ENCODE data around the gene ATP1B4.
A peak's percentile ranks its signal among the peaks of the same experiment; 100 is the strongest.
"Not testable (repeated sequence)": the region's sequence is repeated elsewhere in the genome, so short reads cannot be mapped to it uniquely, and the experiment has no call there.

The ATP1B4 gene

DNA sequence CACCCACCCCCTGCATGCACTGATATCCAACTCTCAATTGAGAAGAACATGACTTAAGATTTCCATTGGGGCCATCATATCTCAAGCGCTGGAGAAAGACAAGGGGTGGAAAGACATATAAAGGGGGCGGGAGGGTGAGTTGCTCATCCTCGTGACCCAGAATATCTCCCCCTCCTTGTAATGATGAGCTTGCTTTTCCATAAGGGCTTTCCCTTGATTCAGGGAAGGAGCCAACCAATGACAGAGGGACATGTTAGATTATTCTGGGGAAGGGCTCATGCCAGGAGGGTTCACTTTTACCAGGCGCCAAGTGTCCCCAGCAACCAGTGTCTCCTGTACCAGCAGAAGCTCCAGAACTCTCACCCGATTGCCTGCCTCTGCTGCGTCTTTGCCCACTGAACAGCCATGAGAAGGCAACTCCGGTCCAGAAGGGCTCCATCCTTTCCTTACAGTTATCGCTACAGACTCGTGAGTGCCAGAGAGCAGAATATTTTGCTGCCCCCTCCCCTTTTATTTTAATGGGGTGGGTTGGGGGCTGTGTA is at the start of gene ATP1B4:
Gene ATP1B4, plus strand, starts transcription at position 326 of the 542 bp plus-strand sequence. Its CDS starts 80 bp downstream, at position 406.
- DNase-seq (ENCODE audit: low read depth in 2 of 2), result no peak

DNA sequence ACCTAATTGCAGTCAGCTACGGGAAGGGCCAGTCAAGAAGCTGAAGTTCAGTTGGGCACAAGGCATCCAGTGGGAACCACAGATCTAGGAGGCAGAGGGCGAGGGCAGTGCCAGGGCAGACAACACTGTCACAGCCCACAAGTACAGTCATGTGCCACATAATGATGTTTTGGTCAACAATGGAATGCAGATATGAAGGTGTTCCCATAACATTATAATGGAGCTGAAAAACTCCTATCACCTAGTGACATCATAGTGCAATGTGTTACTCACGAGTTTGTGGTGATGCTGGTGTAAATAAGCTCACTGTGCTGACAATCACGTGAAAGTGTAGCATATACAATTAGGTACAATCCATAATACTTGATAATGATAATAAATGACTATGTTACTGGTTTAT is 46.1 kb upstream of the ATP1B4 start:
- DNase-seq (ENCODE audit: low read depth in 2 of 2), result no peak

DNA sequence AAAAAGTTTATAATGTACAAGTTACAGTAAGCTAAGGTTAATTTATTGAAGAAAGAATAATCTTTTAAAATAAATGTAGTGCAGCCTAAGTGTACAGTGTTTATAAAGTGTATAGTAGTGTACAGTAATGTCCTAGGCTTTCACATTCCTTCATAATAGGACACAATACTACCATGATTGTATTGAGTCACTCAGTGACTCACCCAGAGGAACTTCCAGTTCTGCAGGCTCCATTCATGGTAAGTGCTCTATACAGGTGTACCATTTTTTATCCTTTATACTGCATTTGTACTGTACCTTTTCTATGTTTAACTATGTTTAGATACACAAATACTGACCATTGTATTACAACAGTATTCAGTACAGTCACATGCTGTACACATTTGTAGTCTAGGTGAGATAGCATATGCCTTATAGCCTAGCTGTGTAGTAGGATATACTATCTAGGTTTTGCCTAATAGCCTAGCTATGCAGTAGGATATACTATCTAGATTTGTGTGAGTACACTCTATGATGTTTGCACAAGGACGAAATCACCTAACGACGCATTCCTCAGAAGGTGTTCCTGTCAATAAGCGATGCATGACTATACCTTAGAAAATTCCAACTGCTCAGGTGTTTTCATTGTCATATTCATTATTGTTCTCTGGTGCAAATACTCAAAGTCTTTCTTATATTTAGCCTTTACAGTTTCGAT is 45.2 kb upstream of the ATP1B4 start:
- DNase-seq (ENCODE audit: low read depth in 2 of 2), result no peak

DNA sequence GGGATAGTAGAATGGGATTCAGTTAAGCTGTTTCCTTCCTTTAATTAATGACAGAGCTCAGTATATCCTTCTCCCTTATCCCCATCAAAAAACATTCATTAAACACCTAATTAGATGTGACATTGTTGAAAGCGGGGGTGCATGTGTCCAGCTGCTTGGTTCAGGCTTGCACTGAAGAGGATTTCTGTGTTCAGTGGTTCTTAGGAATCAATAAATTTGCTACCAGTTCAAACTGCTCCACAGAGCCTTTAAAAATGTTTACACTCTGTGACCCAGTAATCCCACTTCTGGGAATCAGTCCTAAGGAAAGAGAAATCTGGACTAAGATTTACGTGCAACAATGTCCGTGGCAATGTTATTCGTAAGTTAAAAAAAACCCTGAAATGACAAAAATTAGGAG is 43.5 kb upstream of the ATP1B4 start:
- no peak for DNase-seq (ENCODE audit: low read depth in 2 of 2)

DNA sequence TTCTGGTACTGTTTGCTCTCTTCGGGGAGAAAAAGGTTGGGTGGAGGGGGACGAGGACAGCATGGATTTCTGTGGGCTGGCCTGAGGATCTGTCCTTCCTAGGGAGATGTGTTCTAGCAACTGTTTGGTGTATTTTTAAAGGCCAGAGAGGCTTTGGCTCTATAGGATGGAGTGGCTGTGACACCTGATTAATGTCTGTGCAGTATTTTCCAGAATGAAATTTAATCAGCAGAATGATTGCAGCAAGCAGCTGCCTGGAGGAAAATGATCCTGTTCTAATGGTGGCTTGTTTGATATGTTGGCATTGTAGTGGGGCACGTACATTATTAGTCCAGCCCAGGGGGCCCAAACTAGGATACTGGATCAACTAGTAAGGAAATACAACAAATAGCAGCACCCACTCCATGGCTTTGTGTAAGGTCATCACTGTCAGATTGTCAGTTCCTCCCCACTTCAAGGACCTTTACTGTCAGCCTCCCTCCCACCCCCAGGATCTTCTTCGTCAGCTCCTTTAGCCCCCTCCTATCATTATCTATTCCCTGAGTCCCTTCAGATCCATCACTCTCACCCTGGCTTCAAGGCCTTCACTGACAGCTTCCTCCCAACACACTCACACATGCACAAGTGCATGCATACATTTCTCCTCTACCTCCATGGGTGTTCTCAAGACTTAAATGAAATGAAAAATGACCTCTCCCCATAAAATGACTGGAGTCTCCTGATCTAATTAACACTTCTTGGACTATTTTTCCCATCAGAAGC is 40.2 kb upstream of the ATP1B4 start:
- no peak for DNase-seq (ENCODE audit: low read depth in 2 of 2)

DNA sequence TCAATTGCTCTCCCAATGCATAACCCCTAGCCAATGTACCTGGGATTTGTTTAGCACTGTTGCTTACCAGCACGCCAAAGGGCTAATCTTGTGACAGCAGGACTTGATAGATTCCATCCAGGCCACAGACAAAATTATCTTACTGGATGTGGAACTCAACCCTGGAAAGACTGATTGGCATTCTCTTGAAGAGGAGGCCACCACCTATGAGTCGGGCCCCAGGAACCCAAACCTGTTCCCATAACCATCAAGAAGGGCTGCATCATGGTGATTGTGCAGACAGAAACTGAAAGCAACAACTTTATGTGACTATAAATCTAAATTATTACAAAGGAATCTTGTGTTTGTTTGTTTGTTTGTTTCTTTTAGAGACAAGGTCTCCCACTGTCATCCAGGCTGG is 30.8 kb upstream of the ATP1B4 start:
- DNase-seq (ENCODE audit: low read depth in 2 of 2), result no peak

DNA sequence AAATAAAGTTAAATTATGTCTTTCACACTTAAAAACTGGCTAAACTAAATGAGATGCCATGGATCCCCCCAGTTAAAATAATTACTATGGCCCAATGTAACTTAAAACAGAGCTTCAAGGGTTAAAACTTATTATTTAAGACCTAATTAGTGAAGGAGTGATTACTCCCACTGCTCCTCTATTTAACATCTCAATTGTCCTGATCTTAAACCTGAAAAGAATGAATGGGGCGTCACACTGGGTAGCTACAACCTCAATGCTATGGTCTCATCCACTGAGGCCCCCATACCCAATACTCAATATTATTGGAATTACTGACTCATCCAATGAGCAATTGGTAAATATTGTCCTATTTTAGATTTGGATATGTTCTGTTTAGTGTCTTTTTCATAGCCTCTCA is 29.5 kb upstream of the ATP1B4 start:
- no peak for DNase-seq (ENCODE audit: low read depth in 2 of 2)

DNA sequence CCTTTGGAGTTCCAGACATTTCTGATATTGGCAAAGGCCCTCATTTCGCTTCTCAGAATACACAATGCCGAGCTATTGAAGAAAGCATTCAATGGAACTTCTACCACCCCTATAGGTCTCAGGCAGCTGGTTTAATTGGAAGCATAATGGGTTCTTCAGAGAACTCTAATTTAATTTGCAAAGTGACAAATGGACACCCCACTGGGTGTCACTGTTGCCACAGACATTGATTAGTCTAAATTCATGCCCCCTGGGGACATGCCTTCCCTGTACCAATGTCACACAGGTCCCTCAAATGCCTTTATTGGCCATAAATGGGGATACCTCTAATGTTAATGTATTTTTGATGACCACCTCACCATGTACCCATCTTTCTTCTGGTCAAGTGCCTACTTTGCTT is 27.7 kb upstream of the ATP1B4 start:
- no peak for DNase-seq (ENCODE audit: low read depth in 2 of 2)

DNA sequence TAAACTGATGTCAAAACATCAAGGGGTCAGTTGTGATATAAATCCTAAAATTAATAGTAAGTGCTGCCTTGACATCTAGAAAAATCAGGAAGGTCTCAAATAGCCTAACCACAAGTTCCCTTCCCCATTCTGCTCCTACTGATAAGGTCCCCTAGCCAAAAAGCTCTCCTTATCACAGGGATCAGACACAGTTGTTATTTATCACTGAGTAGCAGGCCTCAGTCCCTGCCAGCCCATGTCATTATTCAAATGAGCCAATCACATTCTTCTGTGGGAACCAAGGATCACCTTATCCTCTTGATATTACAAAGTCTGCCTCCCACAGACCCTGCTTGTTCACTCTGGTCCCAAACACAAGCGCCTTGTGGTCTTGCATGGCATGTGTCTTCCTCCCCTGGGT is 27.3 kb upstream of the ATP1B4 start:
- no peak for DNase-seq (ENCODE audit: low read depth in 2 of 2)

DNA sequence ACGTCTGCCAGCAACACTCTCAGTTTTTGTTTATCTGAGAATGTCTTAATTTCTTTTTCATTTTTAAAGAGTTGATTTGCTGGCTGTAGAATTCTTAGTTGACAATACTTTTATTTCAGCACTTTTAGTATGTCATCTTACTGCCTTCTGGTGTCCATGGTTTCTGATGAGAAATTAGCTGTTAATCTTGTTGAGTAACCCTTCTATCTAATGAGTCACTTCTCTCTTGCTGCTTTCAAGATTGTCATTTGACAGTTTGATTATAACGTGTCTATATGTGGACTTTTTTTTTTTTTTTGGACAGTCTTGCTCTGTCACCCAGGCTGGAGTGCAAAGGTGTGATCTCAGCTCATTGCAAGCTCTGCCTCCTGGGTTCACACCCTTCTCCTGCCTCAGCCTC is 26.6 kb upstream of the ATP1B4 start:
- no peak for DNase-seq (ENCODE audit: low read depth in 2 of 2)

DNA sequence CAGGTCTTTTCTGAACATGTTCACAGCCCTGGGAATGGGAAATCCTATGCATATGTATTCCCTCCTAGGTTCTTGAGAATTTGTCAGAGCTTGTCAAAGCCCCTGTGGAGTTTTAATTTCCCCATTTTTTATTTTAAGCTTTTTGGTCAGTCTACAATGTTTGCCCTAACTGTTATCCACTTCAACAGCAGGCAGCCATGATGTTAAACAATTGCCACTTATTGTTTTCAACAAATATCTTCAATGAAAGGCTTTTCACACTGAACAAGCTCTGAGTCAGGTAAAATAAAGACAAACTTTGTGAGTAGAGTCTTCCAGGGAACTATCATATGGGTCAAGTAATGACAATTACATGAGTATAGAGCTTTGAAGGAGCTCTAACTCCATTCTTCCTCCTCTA is 25.0 kb upstream of the ATP1B4 start:
- no peak for DNase-seq (ENCODE audit: low read depth in 2 of 2)

DNA sequence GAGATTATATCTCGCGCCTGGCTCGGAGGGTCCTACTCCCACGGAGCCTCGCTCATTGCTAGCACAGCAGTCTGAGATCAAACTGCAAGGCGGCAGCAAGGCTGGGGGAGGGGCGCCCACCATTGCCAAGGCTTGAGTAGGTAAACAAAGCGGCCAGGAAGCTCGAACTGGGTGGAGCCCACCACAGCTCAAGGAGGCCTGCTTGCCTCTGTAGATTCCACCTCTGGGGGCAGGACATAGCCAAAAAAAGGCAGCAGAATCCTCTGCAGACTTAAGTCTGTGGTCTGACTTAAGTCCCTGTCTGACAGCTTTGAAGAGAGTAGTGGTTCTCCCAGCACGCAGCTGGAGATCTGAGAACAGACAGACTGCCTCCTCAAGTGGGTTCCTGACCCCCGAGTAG is 17.3 kb upstream of the ATP1B4 start:
- not testable (repeated sequence) for DNase-seq (ENCODE audit: low read depth in 2 of 2)

DNA sequence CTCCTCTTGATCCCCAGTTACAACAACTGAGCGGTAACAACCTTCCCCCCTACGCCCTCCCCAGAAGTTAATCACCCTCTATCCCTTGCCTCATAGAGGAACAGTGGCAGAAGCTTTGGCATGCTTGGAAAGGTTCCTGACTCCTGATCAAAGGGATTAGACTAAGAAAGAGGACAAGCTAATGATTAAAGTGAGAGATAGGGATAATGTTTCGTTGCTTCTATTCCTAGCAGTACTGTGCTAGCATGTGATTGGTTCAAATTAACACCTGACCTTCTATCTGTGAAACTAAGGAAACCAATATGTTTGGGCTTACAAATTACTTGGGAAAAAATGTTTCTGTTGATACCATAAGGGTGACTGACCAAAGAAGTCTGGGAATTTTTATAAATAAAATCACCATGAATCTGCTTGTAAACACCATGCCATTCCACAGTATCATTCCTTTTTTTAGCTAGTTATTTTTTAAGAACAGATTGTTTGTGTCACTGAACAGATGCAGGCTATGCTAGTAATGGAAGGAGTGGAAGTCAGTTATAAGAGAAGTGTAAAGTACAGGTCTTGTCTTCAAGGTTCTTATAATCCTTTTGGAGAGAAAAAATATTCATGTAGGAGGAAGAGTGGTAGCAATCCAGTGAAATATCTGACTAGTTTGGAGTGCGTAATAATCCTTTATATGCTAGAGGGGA is 11.3 kb upstream of the ATP1B4 start:
- DNase-seq (ENCODE audit: low read depth in 2 of 2), result no peak

DNA sequence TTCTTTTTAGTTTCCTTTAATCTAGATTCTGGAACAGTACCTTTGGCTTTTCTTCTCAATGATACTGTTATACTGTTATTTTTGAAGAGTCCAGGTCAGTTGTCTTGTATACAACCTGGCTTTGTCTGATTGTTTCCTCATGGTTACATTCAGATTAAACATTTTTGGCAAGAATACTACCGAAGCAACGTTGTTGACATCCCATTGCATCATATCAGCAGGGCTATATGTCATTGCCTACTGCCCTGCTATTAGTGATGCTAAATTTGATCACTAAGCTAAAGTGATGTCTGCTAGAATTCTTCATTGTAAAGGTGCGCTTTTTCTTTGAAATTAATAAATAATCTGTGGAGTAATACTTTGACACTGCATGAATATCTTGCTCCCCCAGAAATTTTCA is 5.8 kb upstream of the ATP1B4 start:
- no peak for DNase-seq (ENCODE audit: low read depth in 2 of 2)

DNA sequence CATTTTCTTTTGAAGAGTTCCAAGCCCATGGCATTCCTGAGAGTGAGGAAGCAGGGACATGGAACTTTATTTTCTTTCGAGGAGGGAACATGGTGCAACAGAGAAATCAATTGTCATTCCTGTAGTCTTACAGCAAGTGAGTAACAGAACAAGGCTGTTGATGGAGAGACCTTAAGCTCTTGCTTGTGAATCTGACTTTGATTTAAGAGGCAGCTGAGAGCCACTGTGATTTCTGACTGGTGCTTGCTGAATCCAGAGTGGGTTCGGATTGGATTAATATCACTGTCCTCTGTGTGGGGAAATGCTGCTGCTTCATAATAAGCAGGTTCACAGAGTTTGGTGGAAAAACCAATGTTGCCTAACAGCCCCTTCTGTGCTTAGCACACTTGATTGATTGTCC is 4.7 kb upstream of the ATP1B4 start:
- no peak for DNase-seq (ENCODE audit: low read depth in 2 of 2)

DNA sequence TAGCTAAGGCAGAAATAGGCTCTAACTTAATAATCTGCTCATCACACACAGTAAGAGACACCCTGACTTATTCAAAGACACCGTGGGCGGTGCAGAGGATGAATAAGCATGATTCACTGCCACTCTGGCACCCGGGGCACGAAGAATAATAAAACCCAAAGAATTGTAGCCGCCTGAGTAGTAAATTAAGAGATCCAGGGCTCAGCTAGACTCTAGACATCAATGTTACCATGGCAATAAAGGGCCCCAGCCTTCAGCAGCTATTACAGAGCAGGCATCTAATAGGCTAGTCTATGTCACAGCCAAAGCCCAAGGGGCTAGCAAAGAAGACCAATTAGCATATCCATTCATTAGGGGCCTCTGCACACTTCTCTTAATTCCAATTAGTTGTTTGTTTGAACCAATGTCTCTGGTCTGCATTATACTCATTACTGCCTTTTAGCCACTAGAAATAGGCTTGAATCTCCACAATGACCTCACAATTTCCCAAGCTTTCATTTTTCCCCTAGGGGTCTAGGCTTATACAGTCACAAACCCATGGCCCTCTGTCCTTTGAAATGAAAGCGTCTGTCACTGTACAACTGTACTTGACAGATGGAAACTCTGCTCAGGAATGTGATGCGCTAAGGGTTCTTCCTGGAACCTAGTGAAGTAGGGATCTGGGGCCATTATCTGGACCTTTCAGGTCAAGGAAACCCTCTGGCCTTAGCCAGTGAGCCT is 3.0 kb upstream of the ATP1B4 start:
- DNase-seq (ENCODE audit: low read depth in 2 of 2), result peak; percentile 26 to 32

DNA sequence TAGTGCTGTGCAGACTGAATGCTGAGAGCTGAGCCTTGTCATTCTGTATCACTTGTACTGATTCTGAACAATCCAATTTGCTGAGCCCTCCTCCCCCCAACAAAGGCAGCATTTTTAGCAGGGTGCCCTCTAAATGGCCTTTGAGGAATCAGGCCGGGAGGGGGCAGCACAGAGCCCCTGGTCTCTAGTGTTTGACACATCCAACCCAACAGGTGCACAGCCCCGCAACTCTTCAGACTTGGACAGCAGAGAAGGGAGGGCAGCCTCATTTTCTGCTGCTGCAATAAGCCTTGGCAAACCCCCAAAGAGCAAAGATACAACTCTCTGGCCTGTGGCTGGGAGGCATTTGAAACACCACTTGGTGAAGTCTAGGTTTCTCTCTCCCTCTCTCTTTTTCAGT is 3.4 kb downstream of the ATP1B4 start:
- peak; percentile 26 to 46 for DNase-seq (ENCODE audit: low read depth in 2 of 2)

DNA sequence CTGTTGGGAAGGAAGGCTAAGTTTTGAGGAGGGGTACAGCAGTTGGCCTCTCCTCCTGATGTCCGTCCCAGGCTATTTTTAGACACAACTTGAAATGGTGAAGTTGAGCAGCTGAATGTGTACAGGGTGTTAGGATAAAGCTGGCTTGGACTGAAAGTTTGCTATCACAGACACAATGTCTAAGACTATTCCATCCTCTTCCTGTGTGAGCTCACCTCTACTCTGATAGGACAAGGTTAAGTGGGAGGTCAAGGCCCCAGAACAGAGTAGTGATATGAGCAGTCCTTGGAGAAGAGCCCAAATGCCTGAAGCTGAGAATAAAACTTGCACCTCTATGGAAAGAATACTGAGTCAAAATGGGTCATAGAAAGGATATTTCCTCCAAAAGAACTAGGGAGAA is 4.1 kb downstream of the ATP1B4 start:
- no peak for DNase-seq (ENCODE audit: low read depth in 2 of 2)

DNA sequence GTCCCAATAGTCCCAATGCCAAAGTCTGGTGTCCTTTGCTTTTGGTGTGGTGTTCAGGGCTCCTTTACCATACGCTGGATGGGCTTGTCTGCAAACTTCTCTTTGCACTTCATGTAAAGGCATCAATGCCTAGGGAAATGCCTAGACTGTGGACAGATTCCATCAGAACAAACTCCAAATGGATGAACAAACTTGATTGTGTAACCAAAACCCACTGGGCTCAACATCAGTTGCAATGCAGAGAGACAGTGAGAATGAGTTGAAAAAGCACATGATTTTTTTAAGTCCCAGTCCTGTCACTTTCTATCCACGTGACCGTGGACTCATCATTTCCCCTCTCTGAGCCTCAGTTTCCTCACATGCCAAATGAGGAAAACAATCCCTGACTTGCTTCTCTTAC is 4.9 kb downstream of the ATP1B4 start:
- no peak for DNase-seq (ENCODE audit: low read depth in 2 of 2)

DNA sequence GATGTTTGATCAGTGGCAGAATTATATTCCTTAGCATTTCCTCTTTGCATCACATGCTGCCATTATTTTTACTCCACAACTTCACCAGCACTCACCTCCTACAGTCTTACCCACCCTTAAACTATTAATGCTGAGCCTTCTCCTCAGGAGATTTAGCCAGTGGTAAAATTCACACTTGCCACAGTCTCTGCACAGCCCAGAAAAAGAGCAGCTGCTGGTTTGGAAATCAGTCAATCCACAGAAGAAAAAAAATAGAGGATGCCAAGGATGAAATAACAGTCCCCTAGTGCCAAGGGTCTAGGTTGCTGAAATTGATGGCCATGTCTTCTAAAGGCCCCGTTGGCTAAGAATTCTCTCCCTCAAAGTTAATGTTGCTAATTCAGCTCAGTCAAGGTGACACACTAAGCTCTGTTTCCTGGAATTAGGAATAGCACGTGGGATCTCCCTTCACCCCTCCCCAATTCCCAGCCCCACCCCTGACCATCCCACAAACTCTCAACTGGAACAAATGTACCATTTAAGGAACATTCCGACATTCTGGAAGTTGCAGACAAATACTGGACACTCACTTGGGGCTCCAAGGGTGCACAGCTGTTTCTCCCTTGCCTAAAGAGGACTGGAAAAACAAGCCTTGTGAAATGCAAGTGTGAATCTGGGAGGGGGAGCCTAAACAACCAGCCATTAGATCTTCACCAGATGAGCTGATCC is 5.7 kb downstream of the ATP1B4 start:
- no peak for DNase-seq (ENCODE audit: low read depth in 2 of 2)

DNA sequence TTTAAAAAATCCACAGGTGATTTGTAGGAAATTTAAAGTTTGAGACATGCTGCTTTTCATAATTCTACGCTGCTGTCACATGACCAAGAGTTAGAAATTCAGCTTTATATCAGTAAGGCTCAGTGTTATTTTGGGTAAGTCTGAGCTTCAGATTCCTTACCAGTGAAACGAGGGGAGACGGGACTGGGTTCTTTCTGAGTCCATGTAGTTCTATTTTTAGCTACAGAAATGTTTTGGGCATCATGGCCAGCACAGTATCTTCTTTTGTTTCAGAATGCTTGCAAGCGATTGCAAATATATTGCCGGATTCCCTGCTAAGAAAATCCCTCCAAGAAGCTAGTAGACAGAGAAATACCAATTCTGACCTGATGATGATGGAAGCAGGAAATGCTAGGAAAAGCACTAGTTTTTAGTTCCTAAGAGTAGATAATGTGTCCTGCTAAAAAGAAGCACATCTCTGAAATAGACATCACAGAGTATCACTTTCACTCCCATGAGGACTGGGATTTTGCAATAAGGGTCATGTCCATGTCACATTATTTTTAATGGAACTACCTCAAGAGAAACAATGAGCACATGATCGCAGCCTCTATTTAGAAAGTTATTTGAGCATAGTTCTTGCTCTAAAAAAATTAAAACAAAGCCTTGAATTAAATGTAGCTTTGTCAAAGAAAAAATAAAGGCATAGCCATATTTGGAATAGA is 10.9 kb downstream of the ATP1B4 start:
- DNase-seq (ENCODE audit: low read depth in 2 of 2), result no peak

All from stimulated activated CD4-positive, alpha-beta T cell treated with anti-CD3 and anti-CD28 coated beads, Interleukin-4, amount 100 ng/mL, for 48 hours (primary cell).